Measurements from ENCODE around the gene ZNF304. TPM values are rescaled to one million over a fixed set of nuclear protein-coding genes. Genes with fewer than 3 reads are reported as not detected.

The ZNF304 gene
- total and polyA plus RNA-seq, 9 of the 15 experiments (the other 6 are each of a cell fraction or from before 2014, with no cell fraction given) = 0.82 to 5.5 (median 3.6) TPM

- TF ChIP-seq, protein P1, sequence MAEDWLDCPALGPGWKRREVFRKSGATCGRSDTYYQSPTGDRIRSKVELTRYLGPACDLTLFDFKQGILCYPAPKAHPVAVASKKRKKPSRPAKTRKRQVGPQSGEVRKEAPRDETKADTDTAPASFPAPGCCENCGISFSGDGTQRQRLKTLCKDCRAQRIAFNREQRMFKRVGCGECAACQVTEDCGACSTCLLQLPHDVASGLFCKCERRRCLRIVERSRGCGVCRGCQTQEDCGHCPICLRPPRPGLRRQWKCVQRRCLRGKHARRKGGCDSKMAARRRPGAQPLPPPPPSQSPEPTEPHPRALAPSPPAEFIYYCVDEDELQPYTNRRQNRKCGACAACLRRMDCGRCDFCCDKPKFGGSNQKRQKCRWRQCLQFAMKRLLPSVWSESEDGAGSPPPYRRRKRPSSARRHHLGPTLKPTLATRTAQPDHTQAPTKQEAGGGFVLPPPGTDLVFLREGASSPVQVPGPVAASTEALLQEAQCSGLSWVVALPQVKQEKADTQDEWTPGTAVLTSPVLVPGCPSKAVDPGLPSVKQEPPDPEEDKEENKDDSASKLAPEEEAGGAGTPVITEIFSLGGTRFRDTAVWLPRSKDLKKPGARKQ (CRISPR knock-in tag; IDR thresholded peaks at IDR 0.05) = no peak
- TF ChIP-seq ETV1 (tag; conservative IDR thresholded peaks at IDR 0.05; ENCODE audit: low read depth) (0 out of 2 replicates have a peak, but pooled peaks have one; percentile 20), SIRT6 (IDR thresholded peaks at IDR 0.05; ENCODE audit: low read depth, low read length) (no peak), HMGN3 (IDR thresholded peaks at IDR 0.05; ENCODE audit: borderline replicate concordance, extremely low read depth, insufficient read length, low read depth, low read length) (peak; percentile 23), ZNF395 (CRISPR knock-in tag; IDR thresholded peaks at IDR 0.05) (peak; percentile 40; the same call in 1 of the 2 replicates), NELFE (IDR thresholded peaks at IDR 0.05; ENCODE audit: insufficient read depth, insufficient read length) (no peak), KDM2B (CRISPR knock-in tag; IDR thresholded peaks at IDR 0.05) (no peak), ZNF699 (CRISPR knock-in tag; IDR thresholded peaks at IDR 0.05; ENCODE audit: insufficient replicate concordance) (no peak), NR2C1 (IDR thresholded peaks at IDR 0.05) (no peak), NR2C1 (tag; IDR thresholded peaks at IDR 0.05) (peak; percentile 29; the same call in 1 of the 2 replicates), SMAD4 (CRISPR knock-in tag; conservative IDR thresholded peaks at IDR 0.05) (0 out of 2 replicates have a peak, but pooled peaks have one; percentile 32), ZNF23 (CRISPR knock-in tag; IDR thresholded peaks at IDR 0.05) (no peak), NEUROD1 (IDR thresholded peaks at IDR 0.05; ENCODE audit: borderline replicate concordance, low read depth, low read length, partially characterized antibody) (no peak)
- TF ChIP-seq, protein P2, sequence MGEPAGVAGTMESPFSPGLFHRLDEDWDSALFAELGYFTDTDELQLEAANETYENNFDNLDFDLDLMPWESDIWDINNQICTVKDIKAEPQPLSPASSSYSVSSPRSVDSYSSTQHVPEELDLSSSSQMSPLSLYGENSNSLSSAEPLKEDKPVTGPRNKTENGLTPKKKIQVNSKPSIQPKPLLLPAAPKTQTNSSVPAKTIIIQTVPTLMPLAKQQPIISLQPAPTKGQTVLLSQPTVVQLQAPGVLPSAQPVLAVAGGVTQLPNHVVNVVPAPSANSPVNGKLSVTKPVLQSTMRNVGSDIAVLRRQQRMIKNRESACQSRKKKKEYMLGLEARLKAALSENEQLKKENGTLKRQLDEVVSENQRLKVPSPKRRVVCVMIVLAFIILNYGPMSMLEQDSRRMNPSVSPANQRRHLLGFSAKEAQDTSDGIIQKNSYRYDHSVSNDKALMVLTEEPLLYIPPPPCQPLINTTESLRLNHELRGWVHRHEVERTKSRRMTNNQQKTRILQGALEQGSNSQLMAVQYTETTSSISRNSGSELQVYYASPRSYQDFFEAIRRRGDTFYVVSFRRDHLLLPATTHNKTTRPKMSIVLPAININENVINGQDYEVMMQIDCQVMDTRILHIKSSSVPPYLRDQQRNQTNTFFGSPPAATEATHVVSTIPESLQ (CRISPR knock-in tag; IDR thresholded peaks at IDR 0.05) = no peak
- TF ChIP-seq, protein P3, sequence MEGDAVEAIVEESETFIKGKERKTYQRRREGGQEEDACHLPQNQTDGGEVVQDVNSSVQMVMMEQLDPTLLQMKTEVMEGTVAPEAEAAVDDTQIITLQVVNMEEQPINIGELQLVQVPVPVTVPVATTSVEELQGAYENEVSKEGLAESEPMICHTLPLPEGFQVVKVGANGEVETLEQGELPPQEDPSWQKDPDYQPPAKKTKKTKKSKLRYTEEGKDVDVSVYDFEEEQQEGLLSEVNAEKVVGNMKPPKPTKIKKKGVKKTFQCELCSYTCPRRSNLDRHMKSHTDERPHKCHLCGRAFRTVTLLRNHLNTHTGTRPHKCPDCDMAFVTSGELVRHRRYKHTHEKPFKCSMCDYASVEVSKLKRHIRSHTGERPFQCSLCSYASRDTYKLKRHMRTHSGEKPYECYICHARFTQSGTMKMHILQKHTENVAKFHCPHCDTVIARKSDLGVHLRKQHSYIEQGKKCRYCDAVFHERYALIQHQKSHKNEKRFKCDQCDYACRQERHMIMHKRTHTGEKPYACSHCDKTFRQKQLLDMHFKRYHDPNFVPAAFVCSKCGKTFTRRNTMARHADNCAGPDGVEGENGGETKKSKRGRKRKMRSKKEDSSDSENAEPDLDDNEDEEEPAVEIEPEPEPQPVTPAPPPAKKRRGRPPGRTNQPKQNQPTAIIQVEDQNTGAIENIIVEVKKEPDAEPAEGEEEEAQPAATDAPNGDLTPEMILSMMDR (IDR thresholded peaks at IDR 0.05 in 2 of 3, conservative IDR thresholded peaks at IDR 0.05 in 1 of 3; ENCODE audit: insufficient read depth in 2 of 3, low read depth in 1 of 3, low read length in 3 of 3) = no peak
- TF ChIP-seq, protein P4, sequence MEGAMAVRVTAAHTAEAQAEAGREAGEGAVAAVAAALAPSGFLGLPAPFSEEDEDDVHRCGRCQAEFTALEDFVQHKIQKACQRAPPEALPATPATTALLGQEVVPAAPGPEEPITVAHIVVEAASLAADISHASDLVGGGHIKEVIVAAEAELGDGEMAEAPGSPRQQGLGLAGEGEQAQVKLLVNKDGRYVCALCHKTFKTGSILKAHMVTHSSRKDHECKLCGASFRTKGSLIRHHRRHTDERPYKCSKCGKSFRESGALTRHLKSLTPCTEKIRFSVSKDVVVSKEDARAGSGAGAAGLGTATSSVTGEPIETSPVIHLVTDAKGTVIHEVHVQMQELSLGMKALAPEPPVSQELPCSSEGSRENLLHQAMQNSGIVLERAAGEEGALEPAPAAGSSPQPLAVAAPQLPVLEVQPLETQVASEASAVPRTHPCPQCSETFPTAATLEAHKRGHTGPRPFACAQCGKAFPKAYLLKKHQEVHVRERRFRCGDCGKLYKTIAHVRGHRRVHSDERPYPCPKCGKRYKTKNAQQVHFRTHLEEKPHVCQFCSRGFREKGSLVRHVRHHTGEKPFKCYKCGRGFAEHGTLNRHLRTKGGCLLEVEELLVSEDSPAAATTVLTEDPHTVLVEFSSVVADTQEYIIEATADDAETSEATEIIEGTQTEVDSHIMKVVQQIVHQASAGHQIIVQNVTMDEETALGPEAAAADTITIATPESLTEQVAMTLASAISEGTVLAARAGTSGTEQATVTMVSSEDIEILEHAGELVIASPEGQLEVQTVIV (CRISPR knock-in tag; IDR thresholded peaks at IDR 0.05; ENCODE audit: borderline replicate concordance) = no peak
Observed at GRCh38 chr19:57320180-57321084, 30.6 kb upstream of the ZNF304 start, which contains the start of gene ZNF543 (continued).
